ENCODE measurements around the gene PAQR4. TPM values are rescaled to one million over a fixed set of nuclear protein-coding genes. Genes with fewer than 3 reads are reported as not detected.

The PAQR4 gene
- polyA plus RNA-seq, 1 of the 3 experiments (the other 2 are of a cell fraction) = 8.8 TPM

GRCh38 chr16:2963074-2963722 is 6.0 kb upstream of the PAQR4 start:
- Histone ChIP-seq H2AFZ (ENCODE audit: low read depth) (peak overlapping the region; percentile 68; the same call in 1 of the 2 replicates), H3K4me1 (ENCODE audit: control insufficient read depth in 1 of 2, insufficient read depth in 2 of 2, low read depth in 1 of 2, low read length in 1 of 2) (peaks cover 0 to 14% of the 10 kb centered on the region in 2 experiments; a peak in 1 of 4 replicates), H3F3A (replicated peaks; ENCODE audit: insufficient read depth) (peaks cover 5% of the 10 kb centered on the region), H4K20me1 (ENCODE audit: insufficient read depth) (no peaks in the 10 kb centered on the region; the same call in 1 of the 2 replicates), H3K27ac (ENCODE audit: low read depth in 2 of 2, low read length in 1 of 2) (no peak overlapping the region), H3K36me3 (replicated peaks in 1 of 2; ENCODE audit: control insufficient read depth in 1 of 2, insufficient read depth in 2 of 2, low read length in 1 of 2) (no peaks in the 10 kb centered on the region), H3K4me2 (peak overlapping the region; percentile 96), H3K9ac (no peak overlapping the region), H3K27me3 (ENCODE audit: insufficient read depth) (peaks cover 28% of the 10 kb centered on the region), H3K9me3 (no peaks in the 10 kb centered on the region), H3K79me2 (ENCODE audit: insufficient read depth) (no peaks in the 10 kb centered on the region), H3K4me3 (ENCODE audit: low read depth in 2 of 2, low read length in 1 of 2) (peak overlapping the region; percentile 50 to 61), H3K9me2 (no peaks in the 10 kb centered on the region)
- DNase-seq = no peak
- TF ChIP-seq, protein P1, sequence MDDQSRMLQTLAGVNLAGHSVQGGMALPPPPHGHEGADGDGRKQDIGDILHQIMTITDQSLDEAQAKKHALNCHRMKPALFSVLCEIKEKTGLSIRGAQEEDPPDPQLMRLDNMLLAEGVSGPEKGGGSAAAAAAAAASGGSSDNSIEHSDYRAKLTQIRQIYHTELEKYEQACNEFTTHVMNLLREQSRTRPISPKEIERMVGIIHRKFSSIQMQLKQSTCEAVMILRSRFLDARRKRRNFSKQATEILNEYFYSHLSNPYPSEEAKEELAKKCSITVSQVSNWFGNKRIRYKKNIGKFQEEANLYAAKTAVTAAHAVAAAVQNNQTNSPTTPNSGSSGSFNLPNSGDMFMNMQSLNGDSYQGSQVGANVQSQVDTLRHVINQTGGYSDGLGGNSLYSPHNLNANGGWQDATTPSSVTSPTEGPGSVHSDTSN (IDR thresholded peaks at IDR 0.05) = no peak
- TF ChIP-seq ELF1 (IDR thresholded peaks at IDR 0.05) = no peak
- TF ChIP-seq RAD21 (IDR thresholded peaks at IDR 0.05; ENCODE audit: low read length) = no peak
- no peak for TF ChIP-seq MAX (IDR thresholded peaks at IDR 0.05; ENCODE audit: low read depth)
- TF ChIP-seq JUND (IDR thresholded peaks at IDR 0.05) = no peak
- no peak for TF ChIP-seq GABPA (IDR thresholded peaks at IDR 0.05; ENCODE audit: low read depth)
- TF ChIP-seq, protein P2, sequence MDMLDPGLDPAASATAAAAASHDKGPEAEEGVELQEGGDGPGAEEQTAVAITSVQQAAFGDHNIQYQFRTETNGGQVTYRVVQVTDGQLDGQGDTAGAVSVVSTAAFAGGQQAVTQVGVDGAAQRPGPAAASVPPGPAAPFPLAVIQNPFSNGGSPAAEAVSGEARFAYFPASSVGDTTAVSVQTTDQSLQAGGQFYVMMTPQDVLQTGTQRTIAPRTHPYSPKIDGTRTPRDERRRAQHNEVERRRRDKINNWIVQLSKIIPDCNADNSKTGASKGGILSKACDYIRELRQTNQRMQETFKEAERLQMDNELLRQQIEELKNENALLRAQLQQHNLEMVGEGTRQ (IDR thresholded peaks at IDR 0.05; ENCODE audit: borderline replicate concordance, low read depth, low read length) = no peak
- TF ChIP-seq FOSL2 (IDR thresholded peaks at IDR 0.05; ENCODE audit: borderline replicate concordance, low read depth) = no peak
- no peak for TF ChIP-seq RFX5 (IDR thresholded peaks at IDR 0.05; ENCODE audit: low read length)
- no peak for TF ChIP-seq CHD2 (IDR thresholded peaks at IDR 0.05; ENCODE audit: low read length, partially characterized antibody)
- TF ChIP-seq TCF12 (IDR thresholded peaks at IDR 0.05) = no peak
- TF ChIP-seq, protein P3, sequence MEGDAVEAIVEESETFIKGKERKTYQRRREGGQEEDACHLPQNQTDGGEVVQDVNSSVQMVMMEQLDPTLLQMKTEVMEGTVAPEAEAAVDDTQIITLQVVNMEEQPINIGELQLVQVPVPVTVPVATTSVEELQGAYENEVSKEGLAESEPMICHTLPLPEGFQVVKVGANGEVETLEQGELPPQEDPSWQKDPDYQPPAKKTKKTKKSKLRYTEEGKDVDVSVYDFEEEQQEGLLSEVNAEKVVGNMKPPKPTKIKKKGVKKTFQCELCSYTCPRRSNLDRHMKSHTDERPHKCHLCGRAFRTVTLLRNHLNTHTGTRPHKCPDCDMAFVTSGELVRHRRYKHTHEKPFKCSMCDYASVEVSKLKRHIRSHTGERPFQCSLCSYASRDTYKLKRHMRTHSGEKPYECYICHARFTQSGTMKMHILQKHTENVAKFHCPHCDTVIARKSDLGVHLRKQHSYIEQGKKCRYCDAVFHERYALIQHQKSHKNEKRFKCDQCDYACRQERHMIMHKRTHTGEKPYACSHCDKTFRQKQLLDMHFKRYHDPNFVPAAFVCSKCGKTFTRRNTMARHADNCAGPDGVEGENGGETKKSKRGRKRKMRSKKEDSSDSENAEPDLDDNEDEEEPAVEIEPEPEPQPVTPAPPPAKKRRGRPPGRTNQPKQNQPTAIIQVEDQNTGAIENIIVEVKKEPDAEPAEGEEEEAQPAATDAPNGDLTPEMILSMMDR (IDR thresholded peaks at IDR 0.05) = no peak
- TF ChIP-seq FOXM1 (IDR thresholded peaks at IDR 0.05; ENCODE audit: low read depth) = no peak
- TF ChIP-seq MXI1 (IDR thresholded peaks at IDR 0.05; ENCODE audit: low read depth, low read length) = no peak
- TF ChIP-seq, protein P4, sequence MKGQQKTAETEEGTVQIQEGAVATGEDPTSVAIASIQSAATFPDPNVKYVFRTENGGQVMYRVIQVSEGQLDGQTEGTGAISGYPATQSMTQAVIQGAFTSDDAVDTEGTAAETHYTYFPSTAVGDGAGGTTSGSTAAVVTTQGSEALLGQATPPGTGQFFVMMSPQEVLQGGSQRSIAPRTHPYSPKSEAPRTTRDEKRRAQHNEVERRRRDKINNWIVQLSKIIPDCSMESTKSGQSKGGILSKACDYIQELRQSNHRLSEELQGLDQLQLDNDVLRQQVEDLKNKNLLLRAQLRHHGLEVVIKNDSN (IDR thresholded peaks at IDR 0.05; ENCODE audit: borderline replicate concordance, low read depth) = no peak
- ChIA-PET POLR2A (no interaction called here), CTCF (interaction anchor here (0.9 to 3.6 kb wide), 18 partner anchors 9 to 59 kb away, joined by 3 to 25 read pairs (median 4); partner anchors contain the start of gene FLYWCH1)
- 23% methylated on average over 21 of the region's 40 CpGs for WGBS (ENCODE audit: low lambda C conversion rate)

Data from SK-N-SH (cell line).